Right atrium auricular region (tissue), 2 donors: ENCODE data around the gene LHFPL6. TPM values are rescaled to one million over a fixed set of nuclear protein-coding genes. Genes with fewer than 3 reads are reported as not detected.

Source experiments
- DNase-seq: peaks from one replicate; pipeline ENCODE4 v3.0.0-alpha.2; 2019; ENCODE audit warnings: low spot score
- H3K27ac ChIP-seq, 2 donors: fragments of 200-600 bp; sonication (generic); 1 replicate in 1 of 2; 2 replicates in 1 of 2; pipeline ENCODE4 v1.5.1; 2016 to 2019
- H3K27me3 ChIP-seq, 2 donors: fragments of 200-600 bp; sonication (generic); one replicate each; pipeline versions ENCODE4 v1.5.1 to v1.6.0; 2017 to 2019
- H3K36me3 ChIP-seq: fragments of 200-600 bp; sonication (generic); one replicate; pipeline ENCODE4 v1.5.1; 2016
- H3K4me1 ChIP-seq, 2 donors: fragments of 200-600 bp; sonication (generic); one replicate each; pipeline versions ENCODE4 v1.5.1 to v1.6.0; 2017 to 2019
- H3K4me3 ChIP-seq, 2 donors: fragments of 200-600 bp; sonication (generic); 1 replicate in 1 of 2; 2 replicates in 1 of 2; pipeline ENCODE4 v1.5.1; 2017 to 2019; ENCODE audit warnings: mild to moderate bottlenecking in 1 of 2, moderate library complexity in 1 of 2
- H3K9me3 ChIP-seq, 2 donors: fragments of 200-600 bp; sonication (generic); one replicate each; pipeline ENCODE4 v1.5.1; 2019
- total RNA-seq, 2 donors: library from RNA; depleted of rRNA; stranded (reverse); fragments of >200 nt; gene quantifications; one replicate each; pipeline ENCODE4 v1.1.0, GENCODE V29; 2016
- TF ChIP-seq, protein P1 (sequence below), 2 donors: fragments of 200-600 bp; sonication (generic); IDR thresholded peaks; one replicate each; pipeline ENCODE4 v1.5.1; 2019; ENCODE audit warnings: antibody characterized with exemption in 2 of 2

The LHFPL6 gene
- total RNA-seq, 2 donors from 2014 or later, result 39.0 to 57.2 TPM

DNA sequence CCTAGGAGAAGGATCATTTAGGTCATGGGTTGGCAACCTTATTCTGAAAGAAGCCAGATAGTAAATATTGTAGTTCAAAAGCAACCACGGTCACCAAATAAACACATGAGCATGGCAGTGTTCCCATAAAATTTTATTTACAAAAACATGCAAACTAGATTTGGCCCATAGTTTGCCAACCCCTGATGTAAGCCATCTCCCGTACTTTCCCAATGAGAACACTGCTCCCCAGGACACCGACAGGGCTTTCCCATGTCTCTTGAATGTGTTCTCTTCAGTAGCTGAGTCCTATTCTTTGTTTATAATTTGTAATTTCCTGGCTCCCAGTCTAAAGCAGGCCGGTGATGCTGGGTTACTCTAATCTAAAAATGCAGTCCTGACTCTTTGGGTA, 239.6 kb downstream of the LHFPL6 start:
- H3K4me3 ChIP-seq, result no peak overlapping the region
- TF ChIP-seq, protein P1, sequence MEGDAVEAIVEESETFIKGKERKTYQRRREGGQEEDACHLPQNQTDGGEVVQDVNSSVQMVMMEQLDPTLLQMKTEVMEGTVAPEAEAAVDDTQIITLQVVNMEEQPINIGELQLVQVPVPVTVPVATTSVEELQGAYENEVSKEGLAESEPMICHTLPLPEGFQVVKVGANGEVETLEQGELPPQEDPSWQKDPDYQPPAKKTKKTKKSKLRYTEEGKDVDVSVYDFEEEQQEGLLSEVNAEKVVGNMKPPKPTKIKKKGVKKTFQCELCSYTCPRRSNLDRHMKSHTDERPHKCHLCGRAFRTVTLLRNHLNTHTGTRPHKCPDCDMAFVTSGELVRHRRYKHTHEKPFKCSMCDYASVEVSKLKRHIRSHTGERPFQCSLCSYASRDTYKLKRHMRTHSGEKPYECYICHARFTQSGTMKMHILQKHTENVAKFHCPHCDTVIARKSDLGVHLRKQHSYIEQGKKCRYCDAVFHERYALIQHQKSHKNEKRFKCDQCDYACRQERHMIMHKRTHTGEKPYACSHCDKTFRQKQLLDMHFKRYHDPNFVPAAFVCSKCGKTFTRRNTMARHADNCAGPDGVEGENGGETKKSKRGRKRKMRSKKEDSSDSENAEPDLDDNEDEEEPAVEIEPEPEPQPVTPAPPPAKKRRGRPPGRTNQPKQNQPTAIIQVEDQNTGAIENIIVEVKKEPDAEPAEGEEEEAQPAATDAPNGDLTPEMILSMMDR (IDR thresholded peaks at IDR 0.05), result no peak
- no peaks in the 10 kb centered on the region for H3K36me3 ChIP-seq
- peak overlapping the region in 1 of 2 donors; percentile 5 for H3K27ac ChIP-seq
- no peak for DNase-seq
- H3K9me3 ChIP-seq, result no peaks in the 10 kb centered on the region
- H3K4me1 ChIP-seq, result peaks cover 0 to 15% of the 10 kb centered on the region in 2 donors
- no peaks in the 10 kb centered on the region for H3K27me3 ChIP-seq

DNA sequence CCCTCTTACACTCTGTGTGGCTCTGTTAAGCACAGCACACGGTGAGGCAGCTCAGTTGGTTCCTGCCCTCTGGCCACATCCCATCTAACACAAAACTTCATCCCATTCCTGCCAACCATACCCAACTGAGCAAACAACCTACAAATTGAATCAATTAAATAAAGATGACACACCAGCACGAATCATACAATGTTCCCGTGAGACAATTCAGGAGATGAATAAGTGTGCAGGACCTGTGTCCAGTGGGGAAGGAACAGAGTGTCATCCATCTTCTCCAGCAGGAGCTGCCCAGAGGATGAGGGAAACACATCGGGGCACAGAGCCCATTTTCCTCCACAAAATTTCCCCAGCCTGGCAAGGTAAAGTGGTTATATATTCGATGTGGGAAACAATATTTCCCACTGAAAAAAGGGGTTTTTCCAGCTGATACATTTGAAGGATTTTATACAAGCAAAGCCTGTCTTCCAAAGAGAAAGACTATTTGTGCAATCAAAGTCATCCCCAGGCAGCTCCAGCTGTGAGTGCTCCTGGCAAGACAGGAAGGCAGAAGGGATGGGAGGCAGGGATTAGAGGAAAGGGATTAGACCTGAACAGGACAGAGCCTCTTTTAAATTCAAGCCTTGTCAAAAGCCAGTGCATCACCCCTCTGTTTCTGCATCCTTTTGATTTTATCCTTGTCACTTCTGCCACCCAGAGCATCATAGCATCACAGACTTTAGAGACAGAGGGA, 240.2 kb downstream of the LHFPL6 start:
- DNase-seq, result no peak
- peaks cover 0 to 3% of the 10 kb centered on the region in 2 donors for H3K9me3 ChIP-seq
- no peaks in the 10 kb centered on the region for H3K36me3 ChIP-seq
- no peak overlapping the region for H3K27ac ChIP-seq
- no peak overlapping the region for H3K4me3 ChIP-seq
- TF ChIP-seq, protein P1 (IDR thresholded peaks at IDR 0.05), result no peak
- no peaks in the 10 kb centered on the region for H3K27me3 ChIP-seq
- peaks cover 0 to 15% of the 10 kb centered on the region in 2 donors for H3K4me1 ChIP-seq

DNA sequence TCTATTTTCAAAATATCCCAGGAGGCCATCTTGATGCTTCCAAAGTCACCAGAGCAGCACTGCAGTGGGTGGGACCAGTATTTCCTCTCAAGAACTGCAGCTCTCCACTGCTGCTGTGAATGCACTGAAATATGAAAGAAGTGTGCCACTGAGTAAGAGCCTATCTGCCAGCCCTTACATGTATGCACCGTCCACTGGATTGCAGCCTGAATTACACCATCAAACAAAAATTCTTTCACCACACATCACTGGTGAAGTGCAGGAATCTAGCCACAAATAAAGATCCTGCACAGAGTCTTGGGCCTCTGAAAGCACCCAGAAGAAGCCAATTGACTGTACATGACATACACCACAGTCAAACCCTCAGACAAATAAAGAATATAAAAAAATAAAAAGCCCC, 249.0 kb downstream of the LHFPL6 start:
- no peaks in the 10 kb centered on the region for H3K27me3 ChIP-seq
- peaks cover 0 to 3% of the 10 kb centered on the region in 2 donors for H3K9me3 ChIP-seq
- no peak overlapping the region for H3K4me3 ChIP-seq
- peaks cover 0 to 26% of the 10 kb centered on the region in 2 donors for H3K4me1 ChIP-seq
- no peak overlapping the region for H3K27ac ChIP-seq
- no peaks in the 10 kb centered on the region for H3K36me3 ChIP-seq
- TF ChIP-seq, protein P1 (IDR thresholded peaks at IDR 0.05), result no peak
- DNase-seq, result no peak

DNA sequence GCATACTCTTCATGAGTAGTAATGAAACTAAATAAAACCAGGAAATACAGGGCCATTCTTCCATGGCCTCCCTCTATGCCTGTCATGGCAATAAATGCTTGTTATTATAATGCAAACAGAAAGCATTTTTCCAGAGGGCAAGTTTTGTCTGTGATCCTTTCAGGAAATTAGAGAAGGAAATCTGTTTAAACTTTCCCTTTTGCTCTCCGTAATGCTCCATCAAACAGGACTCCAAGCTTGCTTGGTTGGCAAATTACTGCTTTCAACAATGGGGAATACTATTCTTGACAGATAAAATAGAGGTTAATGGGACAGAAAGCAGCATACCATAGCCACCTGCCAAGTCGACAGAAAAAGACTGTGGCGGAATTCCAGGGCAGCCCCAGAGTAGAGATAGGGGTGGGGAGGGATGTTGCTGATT, 252.5 kb downstream of the LHFPL6 start:
- peak overlapping the region in 1 of 2 donors; percentile 20 for H3K4me3 ChIP-seq
- TF ChIP-seq, protein P1 (IDR thresholded peaks at IDR 0.05), result no peak
- H3K27ac ChIP-seq, result peak overlapping the region; percentile 64 to 81
- H3K4me1 ChIP-seq, result peaks cover 0 to 53% of the 10 kb centered on the region in 2 donors
- H3K27me3 ChIP-seq, result no peaks in the 10 kb centered on the region
- no peak for DNase-seq
- no peaks in the 10 kb centered on the region for H3K36me3 ChIP-seq
- no peaks in the 10 kb centered on the region for H3K9me3 ChIP-seq

DNA sequence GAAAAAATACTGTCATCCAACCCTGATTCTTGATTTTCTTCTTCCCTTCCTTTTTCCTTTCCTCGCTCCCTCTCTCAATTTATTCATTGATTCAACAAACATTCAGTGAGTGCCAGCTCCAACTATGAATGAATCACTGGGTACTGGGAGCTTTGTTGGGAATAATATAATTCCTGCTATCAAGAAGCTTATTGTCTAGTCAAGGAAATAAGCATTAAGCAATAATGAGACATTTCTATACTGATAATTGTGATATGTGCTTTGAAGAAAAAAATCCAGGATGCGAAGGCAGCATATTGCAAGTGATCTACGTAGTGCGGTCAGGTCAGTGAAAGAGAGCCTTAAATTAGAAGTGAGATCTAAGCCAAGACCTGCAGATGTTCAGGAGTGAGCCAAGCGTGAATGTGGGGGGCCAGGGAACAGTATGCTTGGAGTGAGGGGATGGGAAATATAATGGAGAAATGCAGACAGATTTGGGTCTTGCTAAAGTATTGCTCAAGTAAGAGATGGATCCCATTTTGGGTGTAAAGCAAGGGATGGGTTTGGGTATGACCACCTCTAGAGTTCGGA, 253.5 kb downstream of the LHFPL6 start:
- Histone ChIP-seq H3K36me3 (no peaks in the 10 kb centered on the region), H3K27me3 (no peaks in the 10 kb centered on the region), H3K4me3 (no peak overlapping the region), H3K4me1 (peaks cover 0 to 54% of the 10 kb centered on the region in 2 donors), H3K27ac (peak overlapping the region; percentile 46 to 81), H3K9me3 (no peaks in the 10 kb centered on the region)
- TF ChIP-seq, protein P1 (IDR thresholded peaks at IDR 0.05), result no peak
- DNase-seq, result no peak
